ENCODE measurements around the gene CIP2A.

Gene CIP2A

GRCh38 chr3:108509263-108509662 lies 80.0 kb downstream of the CIP2A start:
- DNase-seq = no peak

GRCh38 chr3:108507902-108508301 lies 81.3 kb downstream of the CIP2A start:
- DNase-seq = no peak

GRCh38 chr3:108505811-108506210 lies 83.4 kb downstream of the CIP2A start:
- no peak for DNase-seq

GRCh38 chr3:108503722-108504121 lies 85.5 kb downstream of the CIP2A start:
- no peak for DNase-seq

GRCh38 chr3:108501535-108501934 lies 87.7 kb downstream of the CIP2A start:
- DNase-seq = no peak

GRCh38 chr3:108500728-108501127 lies 88.5 kb downstream of the CIP2A start:
- no peak for DNase-seq
